NCI-H2107 (cell line): Measurements from ENCODE around the gene FAM186B.

Experiments used
- DNase-seq: peaks from one replicate; lab custom pipeline; 2025; lab: John Stamatoyannopoulos, UW

The FAM186B gene

GRCh38 chr12:49567611-49568441, 37.6 kb downstream of the FAM186B start, which contains the start of gene MCRS1:
Gene MCRS1, minus strand, starts transcription at chr12:49568142. Its CDS starts 1,411 bp downstream, at chr12:49566731.
- DNase-seq: peak; percentile 82

- no peak for DNase-seq
These were observed 38.2 kb downstream of the FAM186B start for GRCh38 chr12:49567302-49567610.

- no peak for DNase-seq
These were observed 39.1 kb downstream of the FAM186B start for GRCh38 chr12:49566361-49566760.

GRCh38 chr12:49565406-49566265, 39.8 kb downstream of the FAM186B start:
- no peak for DNase-seq

- no peak for DNase-seq
These were observed 40.6 kb downstream of the FAM186B start for GRCh38 chr12:49564686-49565405.

- no peak for DNase-seq
These were observed 41.3 kb downstream of the FAM186B start for GRCh38 chr12:49563951-49564685.

- no peak for DNase-seq
These were observed 42.6 kb downstream of the FAM186B start for GRCh38 chr12:49562831-49563230.

- DNase-seq: no peak
These were observed 43.2 kb downstream of the FAM186B start for GRCh38 chr12:49562233-49562632.

GRCh38 chr12:49560695-49561094, 44.7 kb downstream of the FAM186B start:
- no peak for DNase-seq

- DNase-seq: no peak
These were observed 46.3 kb downstream of the FAM186B start for GRCh38 chr12:49559011-49559675.

- DNase-seq: no peak
These were observed 46.9 kb downstream of the FAM186B start for GRCh38 chr12:49558526-49558925.

GRCh38 chr12:49557917-49558215, 47.6 kb downstream of the FAM186B start:
- no peak for DNase-seq

- DNase-seq: no peak
These were observed 48.1 kb downstream of the FAM186B start for GRCh38 chr12:49557187-49557916.

GRCh38 chr12:49556391-49557186, 48.9 kb downstream of the FAM186B start:
- no peak for DNase-seq

- DNase-seq: no peak
These were observed 49.6 kb downstream of the FAM186B start for GRCh38 chr12:49555631-49556390.

- no peak for DNase-seq
These were observed 51.2 kb downstream of the FAM186B start for GRCh38 chr12:49554266-49554665.

GRCh38 chr12:49553512-49554088, 51.8 kb downstream of the FAM186B start:
- peak; percentile 28 for DNase-seq

- no peak for DNase-seq
These were observed 52.5 kb downstream of the FAM186B start for GRCh38 chr12:49552899-49553298.

- no peak for DNase-seq
These were observed 53.0 kb downstream of the FAM186B start for GRCh38 chr12:49552425-49552824.
